NCI-H510A (cell line): ENCODE data around the gene ASXL3.

ENCODE experiments used
- DNase-seq: peaks from one replicate; lab custom pipeline; 2025; lab: John Stamatoyannopoulos, UW

ASXL3 gene

DNA sequence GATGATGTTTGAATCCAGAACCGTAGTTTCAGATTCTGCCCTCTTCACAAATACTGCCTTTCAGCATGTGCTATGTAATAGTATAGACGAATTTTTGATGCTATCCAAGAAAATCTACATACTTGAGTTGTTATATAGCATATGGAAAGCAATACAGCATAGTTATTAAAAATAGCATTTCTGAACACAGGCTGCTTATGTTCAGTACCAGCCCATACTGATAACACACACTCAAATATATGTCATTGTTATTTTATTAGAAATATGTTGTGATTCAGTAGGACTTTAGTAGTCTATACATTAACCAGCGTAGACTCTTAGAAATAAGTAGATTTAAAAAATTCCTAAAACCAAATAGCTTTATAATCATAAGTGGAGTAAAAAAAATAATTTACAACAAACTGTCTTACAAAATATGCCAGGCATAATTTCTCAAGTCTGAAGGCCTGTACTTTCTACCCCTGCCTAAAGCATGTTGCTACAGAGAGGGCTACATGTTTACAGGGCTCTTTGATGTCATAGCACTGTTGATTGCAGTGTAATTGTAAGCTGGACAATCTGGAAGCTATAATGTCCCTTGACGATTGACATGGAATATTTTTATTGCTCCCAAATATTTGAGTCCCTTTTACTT, 86.3 kb downstream of the ASXL3 start:
- no peak for DNase-seq

DNA sequence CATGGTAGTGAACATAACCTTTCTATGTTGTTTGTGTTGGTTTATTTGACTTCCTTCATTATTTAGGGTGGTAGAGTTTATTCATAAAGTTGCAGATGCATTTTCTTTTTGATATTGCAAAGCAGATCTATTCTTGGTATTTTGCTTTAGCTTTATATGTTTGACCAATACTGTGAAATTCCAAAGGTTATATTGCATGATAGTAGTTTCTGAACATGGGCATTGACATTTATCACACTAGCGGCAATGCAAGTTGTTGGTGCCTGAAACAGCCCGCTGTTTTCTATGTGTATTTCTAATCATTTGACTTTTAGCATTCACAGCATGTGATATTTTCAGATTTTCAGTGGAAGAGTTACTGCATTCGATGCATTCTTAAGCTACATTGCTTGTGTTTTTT, 87.2 kb downstream of the ASXL3 start:
- no peak for DNase-seq

DNA sequence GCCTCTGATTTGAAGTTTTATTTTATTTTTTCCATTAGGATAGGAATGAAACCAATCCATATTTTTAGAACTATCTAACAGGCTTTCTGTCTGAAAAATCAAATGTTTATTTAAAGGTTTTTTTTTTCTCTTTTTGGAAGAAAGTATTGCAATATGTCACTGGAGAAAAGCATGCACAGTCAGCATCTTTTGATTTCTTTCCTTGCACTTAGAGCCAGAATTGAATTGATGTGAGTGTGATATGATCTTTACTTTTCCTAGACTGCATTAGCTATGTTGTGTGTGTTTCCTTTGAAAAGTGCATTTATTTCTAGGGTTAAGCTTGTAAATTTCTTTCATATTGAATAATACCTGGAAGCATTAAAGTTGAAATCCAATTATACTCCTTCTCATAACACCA, 87.6 kb downstream of the ASXL3 start:
- DNase-seq = no peak

DNA sequence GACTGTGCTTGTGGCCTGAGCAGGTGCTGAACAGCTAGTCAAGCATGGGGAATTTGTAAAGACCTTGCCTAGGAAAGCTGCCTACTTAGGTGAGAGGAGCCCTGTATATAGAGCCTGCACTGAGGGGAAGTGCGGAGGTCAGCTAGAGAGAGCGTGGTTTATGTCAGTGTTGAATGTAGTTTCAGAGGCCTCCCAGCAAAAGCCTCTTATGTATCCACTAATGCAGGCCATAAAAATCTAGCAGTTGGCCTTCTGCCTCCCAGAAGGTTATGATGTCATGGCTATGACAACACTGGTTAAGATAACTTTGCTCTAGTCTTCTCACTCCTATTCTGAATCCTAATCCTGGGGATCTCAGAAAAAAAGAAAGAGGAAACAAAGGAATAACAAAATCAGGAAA, 88.9 kb downstream of the ASXL3 start:
- no peak for DNase-seq

DNA sequence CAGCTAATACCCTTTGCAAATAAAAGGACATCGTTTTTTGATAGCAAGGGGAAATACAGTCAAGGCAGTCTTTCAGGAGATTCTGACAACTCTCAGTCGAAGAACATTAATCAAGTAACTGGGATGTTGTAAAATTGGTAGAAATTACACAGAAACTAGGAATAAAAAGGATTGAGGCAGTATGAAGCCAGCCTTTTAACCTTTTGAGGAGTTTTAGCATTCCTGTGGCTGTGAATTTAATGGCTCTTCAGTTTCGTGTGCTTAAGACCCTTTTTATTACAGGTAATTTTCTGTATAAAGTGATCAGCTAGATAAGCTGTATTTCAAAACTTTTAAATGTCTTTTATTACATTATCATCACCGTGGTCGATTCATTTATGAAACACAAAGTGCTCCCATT, 91.6 kb downstream of the ASXL3 start:
- DNase-seq = no peak

DNA sequence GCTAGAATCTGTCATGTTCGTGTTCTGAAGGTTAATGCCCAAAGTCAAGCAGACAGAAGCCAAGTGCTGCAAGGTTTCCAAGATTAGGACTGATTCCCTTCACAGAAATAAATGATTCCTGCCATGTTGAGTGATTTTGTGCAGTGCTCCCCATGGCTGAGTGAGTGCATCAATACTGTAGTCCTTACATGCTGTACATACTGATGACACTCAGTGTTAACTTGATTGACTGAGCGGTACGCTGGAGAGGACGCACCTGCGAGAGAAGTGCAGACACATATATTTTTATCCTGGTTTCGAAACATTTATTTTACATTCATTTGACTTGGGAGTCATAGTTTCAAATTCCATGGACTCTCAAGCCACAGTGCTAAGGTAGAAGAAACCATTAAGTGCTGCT, 92.0 kb downstream of the ASXL3 start:
- DNase-seq = no peak

DNA sequence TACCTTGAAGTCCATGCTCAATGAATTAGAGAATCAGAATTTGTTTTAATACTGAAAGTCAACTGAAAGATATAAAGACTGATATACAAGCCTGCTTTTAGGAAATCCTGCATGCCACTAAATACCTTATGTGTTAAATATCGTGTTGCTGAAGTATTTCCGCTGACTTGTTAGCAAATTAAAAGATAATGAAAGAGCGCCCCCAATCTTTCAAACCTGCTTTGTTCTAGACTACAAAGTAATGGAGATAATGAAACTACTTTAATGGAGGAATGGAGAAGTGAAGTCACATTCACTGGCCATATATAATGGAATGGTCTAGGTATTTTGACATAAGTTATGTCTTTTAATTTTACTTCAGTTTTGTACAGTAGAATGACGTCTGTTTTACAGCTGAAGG, 95.7 kb downstream of the ASXL3 start:
- no peak for DNase-seq

DNA sequence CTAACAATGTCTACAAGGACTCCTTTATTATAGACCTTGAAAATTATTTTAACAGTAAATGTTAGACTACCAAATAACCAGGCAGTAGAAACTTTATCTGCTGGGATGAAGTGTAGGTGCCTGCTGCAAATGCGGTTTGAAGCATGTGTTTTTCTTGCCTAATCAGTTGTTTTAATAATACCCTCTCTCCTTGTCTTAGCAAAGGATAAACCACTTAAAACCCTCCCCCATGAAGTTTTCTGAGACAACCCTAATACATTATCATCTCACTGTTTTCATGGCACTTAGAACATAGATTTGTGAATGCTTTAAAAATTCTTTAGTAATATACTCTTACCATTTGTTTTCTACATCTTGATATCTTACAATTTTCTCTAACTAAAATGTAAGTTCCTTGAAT, 98.6 kb downstream of the ASXL3 start:
- DNase-seq = no peak

DNA sequence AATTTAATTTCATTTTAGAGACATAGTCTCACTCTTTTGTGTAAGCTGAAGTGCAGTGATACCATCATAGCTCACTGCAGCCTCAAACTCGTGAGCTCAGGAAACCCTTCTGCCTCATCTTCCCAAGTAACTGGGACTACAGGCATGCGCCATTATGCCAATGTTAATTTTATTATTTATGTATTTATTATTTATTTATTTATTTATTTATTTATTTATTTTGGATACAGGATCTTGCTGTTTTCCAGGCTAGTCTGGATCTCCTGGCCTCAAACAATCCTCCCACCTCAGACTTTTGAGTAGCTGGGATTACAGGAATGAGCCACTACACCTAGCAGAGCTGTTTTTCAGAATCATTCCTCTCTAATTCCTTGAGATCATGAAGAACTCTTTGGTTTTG, 99.9 kb downstream of the ASXL3 start:
- no peak for DNase-seq

DNA sequence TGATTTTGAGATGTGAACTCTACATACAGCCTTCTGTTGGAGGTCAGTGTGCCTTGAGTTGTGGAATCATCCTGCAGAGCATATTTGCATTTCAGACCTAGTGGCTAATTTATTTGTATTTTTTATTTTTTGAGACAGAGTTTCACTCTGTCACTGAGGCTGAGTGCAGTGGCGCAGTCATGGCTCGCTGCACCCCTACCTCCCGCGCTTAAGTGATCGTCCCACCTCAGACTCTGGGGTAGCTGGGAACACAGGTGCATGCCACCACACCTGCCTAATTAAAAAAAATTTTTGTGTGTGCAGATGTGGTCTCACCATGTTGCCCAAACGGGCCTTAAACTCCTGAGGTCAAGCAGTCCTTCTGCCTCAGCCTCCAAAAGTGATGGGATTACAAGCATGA, 104.4 kb downstream of the ASXL3 start:
- DNase-seq = no peak

DNA sequence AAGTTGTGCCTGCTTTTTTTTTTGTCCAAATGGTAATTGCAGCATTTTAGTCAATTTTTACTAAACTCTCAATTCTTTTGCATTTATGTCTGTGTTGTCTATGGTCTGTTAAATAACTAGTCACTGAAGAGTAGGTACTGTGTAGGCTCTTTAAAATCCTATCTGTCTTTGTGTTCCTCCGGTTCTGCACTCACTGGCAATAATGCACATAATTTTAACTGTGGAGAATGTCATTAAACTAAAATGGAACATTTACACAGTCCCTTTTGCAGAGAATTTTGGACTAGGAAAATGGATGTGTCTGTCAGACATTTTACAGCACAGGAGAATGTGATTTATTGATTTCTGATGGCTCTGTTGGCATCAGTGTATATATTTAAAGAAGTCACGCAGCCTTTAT, 116.6 kb downstream of the ASXL3 start:
- no peak for DNase-seq

DNA sequence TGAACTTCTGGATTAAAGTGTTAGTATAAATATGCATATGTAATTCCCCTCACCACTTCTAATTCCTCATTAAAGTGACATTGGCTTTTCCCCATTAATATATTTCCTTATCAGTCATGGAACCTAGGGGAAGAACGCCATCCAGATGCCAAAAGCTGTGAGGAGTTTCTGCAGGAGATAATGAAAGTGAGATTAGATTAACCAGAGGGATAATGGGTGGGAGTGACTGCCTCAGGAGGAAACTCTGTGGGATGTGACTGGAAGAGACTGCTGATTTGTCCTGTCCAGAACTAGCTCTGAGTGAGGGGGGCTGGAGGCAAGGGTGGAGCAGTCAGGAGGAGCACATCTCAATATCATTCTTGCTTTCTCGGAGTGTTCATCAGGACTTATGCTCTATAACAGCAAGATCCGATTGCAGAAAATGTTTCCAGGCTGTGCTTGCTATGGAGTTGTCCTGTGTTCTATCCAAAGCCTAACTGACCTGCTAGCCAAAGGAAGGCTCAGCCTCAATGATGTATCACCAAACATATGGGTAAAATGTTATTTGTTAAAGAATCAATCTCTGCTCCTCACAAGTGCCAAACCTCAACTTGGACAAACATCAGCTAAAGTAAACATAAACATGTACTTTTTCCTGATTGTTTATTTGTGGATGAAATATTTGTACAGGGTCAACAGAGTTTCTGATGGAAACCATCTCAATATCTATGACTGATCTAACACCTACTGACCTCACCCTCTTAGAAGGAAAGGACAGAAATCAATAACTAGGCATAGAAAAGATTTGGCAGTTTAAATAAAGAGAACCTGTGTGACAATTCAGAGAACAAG, 118.5 kb downstream of the ASXL3 start:
- no peak for DNase-seq

DNA sequence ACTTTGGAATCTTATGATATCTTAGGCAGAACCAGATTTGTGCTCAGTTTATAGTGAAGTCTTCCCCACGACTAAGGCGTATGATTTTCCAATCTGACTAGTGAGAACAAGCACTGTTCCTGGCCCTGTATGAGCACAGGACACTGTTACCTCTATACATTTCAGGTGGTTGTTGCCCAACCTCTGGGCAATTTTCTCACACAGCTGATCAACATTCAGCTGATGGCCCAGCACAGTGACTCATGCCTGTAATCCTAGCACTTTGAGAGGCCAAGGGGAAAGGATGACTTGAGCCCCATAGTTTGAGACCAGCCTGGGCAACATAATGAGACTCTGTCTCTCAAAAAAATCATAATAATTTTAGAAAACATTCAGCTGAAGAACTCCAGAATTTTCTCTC, 119.5 kb downstream of the ASXL3 start:
- DNase-seq = no peak

DNA sequence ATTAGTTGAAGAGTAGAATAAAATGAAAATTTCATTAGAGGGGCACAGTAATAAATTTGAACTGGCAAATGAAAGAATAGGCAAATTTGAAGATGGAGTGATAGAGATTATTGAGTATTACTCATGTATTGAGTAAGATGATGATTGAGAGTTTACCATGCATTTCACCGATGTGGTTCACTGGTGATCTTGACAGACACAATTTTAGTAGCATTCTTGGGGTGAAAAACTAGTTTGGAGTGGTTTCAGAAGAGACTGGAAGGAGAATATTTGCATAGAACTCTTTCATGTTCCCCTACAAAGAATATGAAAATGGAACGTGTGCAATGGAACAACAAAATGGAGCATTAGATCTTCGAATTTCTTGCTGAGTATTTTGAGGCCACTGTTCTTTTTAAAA, 121.4 kb downstream of the ASXL3 start:
- no peak for DNase-seq

DNA sequence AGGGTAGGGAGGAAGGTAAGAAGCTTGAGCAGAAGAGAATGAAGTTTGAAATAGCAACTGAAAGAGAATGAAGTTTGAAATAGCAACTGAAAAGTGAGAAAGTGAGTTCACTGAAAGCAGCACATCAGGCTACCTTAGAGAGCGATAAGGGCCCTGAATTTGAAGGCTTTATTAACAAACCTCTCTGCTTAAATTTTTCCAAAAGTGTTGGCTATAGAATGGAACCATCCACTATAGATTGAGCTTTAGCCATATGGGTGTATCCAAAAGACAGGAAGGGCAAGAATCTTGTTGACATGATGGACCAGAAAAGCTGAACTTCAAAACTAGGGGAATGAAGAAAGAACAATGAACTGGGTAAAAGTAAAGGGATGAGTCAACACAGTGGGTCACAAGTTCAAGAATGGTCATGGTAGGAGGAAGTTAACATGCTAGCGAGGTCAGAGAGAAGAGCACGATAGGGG, 122.5 kb downstream of the ASXL3 start:
- no peak for DNase-seq

DNA sequence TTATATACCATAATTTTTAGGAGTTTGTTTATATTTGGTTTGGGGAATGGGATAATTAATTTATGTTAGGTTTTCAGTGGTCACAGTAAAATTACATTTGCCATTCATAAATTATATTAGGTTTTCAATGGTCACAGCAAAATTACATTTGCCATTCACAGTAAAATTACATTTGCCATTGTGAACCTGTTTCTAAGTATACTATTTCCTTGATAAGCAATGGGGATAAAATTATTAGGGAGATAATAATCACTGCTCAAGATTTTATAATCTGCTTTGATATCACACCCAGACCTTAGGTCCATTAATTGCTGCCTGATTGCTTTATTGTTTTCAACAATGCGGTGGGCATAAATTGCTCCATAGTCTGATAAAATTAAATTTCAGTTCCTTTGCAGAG, 124.6 kb downstream of the ASXL3 start:
- DNase-seq = no peak

DNA sequence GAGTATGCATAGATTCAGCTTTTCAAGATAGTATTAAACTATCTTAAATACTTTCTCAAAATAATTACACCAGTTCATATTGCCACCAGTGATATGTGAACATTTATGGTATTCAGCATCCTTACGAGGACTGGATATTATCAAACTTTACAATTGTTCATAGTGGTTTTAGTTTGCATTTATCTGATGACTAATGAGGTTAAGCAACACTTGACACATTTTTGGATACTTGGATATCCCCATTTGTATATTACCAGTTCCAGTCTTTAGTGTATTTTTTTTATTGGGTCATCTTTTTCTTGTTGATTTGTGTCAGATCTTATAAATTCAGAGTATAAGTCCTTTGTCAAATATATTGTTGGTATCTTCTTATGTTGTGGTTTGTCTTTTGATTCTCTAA, 128.4 kb downstream of the ASXL3 start:
- no peak for DNase-seq

DNA sequence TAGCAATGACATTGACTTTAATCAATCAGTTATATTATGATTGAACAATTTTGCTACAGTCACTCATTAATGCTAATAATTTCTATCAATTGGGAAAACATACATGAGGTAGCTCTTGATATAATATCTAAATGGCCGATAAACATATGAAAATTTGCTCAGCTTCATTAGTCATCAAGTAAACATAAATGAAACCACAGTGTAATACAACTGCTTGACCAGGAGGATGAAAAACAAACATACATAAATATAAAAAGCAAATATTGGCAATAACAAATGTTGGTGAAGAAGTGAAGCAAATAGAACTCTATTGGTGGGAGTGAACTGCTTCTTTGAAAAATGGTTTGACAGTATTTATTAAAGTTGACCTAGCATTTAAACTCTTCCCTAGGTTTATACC, 130.9 kb downstream of the ASXL3 start:
- DNase-seq = no peak

DNA sequence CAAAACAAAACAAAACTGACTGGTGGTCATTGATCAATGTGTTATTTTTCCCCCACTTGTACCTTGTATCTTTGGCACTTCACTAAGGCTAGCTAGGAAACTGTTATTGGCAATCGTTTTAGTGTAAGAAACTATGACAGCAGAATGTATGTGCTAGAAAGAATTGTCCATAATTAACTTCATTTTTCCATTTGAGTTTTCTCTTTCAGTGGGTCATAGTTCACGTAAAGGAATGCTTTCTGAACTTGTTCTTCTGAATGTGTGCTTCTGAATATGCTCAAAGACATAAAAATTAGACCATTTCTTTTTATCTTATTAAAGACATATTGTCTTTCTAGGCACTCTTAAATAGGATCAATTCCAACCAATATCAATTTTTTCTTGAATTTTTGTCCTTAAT, 132.2 kb downstream of the ASXL3 start:
- DNase-seq = no peak

DNA sequence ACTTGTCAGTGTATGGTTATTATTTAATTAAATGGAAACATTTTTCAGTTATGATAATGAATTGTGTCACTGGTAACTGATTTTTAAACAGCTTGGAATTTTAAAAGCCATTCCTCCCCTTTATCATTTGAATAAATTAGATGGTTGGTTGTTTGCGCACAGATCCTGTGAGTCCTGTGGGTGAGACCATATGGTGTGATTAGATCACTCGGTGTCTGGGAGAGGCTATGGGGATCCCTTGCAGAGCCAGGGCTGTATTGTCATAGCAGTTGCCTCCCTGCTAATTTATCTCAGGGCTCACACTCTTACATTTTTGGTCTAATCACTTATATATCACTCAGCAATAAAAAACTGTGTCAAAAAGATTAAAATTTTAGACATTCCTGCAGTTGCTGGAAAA, 133.5 kb downstream of the ASXL3 start:
- no peak for DNase-seq

DNA sequence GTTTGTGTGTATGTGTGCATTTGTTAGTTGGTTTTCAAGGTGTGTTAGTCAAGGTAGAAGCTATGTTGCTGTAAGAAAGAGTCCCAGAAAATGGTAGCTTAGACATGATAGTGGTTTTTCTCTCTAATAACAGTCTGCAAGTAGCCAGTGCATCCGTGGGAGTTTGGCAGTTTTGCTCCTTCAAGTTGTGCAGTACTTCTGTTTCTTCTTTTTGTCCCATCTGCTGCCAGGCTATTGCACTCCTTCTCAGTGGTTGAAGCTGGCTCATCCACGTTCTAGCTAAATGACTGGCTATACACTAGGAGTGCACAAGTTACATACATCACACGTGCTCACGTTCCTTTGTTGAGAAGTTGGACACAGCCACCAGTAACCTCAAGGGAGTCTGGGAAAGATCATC, 134.7 kb downstream of the ASXL3 start:
- DNase-seq = no peak

DNA sequence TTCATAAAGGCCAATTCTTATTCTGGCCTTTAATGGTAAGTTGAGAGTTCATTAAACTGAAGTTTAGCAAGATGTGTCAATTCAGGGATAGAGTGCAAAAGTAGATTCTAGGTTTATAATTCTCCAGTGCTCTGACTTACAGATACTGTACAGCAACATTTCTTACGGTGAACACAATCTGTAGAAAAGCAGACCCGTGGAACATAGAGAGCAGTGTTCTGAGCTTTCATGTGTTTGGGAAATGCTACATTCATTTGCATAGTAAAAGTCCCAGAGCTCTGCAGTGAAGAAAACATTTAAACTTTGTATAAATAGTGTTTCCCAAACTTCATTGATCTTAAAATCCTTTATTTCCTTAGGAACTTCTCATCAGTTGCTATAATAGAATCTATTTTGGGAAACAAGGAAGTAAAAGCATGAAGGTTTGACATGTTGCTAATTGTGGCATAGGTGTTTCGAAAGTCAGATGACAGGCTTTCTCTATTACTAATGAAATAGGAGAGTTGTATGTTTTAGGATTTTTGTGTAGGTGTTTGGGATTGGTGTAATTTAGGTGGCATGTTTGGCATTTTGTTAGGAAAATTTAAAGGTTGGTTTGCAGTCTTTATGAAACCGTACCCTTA, 138.2 kb downstream of the ASXL3 start:
- DNase-seq = no peak

DNA sequence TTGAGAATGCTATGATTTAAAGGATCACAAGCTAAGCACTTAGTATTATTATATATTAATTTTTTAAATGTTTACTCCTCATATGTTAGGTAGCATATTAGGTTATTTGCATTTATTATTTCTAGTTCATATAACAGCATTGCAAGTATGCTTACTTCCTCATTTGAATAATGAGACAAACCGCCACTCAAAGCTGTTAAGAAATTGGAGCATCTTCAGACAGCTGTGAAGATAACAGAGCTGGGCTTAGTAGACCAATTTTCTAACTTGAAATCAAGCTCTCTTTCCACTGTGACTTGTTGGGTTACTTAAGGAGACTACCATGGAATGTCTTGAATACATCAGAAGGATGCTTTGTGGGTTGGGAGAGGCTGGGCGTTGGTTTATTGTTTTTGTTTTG, 139.3 kb downstream of the ASXL3 start:
- DNase-seq = no peak
